C1 segment of cervical spinal cord (tissue), 14 donors: ENCODE measurements around the gene NEUROG2.

Experiments used
- DNase-seq, 14 donors: peaks; one replicate each; lab custom pipeline; 2025; lab: John Stamatoyannopoulos, UW

The NEUROG2 gene

DNA sequence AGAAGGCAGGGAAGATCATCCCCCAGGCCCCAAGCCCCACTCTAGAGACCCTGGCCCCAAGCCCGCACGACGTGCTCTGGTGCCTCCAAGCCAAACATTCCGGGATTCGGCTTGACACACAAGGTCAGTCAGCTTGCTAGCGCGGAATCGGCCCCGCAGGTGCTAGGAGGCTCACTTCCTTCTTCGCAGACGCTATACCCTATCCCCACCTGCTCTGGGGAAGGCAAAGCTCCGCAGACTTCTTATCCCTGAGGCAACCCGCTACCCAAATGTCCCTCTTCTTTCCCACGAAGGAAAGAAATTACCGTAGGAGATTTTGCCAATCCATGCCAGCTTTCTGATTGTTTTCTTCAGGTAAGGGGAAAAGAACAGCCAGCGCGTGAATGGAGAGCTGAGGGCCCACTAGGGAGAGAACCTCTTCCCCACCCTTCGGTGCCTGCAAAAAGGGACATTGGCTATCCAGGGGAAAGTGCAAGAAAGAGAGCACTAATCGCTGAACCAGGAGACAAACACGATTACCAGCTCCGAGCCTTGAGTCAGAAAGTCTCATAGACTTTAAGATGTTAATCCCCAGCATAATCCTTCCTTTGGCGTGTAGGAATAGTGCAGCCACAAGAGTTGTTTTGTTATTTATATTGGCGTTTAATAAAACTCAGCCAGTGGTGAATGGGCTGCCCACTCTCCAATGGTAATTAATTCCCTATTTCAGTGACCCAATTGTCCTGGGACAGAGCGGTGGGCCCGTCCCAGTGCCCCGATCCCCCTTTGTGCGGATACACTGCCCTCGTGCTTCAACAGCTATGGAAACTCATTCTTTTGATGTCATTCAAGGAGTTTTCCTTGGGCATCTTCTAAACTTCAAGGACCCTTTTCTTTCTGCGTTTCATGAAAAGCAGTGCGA lies 5.4 kb upstream of the NEUROG2 start:
- no peak for DNase-seq

DNA sequence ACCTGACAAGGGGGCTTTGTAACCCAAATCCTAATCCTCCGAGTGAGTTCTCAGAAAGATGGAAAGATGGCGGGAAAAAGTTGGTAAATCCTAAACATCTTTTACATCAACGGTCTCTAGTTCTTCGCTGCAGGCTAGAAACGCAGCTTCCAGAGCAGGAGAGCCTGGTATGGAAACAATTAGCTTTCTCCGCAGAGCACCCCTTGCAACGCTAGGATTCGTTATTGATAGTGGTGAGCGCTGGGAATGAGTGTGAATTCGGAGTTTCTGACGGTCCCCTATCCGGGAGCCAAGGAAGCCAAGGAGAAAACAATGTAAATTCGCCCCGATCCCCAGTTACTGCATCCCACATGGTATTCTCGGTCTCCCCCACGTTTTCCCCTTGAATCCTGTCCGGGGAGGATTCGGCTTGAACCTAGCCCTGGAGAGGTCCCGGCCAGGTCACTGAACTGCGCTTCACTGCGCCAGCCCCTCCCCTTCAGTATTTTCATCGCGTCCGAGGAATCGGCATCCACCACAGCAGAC lies 4.7 kb upstream of the NEUROG2 start:
- DNase-seq, result no peak

DNA sequence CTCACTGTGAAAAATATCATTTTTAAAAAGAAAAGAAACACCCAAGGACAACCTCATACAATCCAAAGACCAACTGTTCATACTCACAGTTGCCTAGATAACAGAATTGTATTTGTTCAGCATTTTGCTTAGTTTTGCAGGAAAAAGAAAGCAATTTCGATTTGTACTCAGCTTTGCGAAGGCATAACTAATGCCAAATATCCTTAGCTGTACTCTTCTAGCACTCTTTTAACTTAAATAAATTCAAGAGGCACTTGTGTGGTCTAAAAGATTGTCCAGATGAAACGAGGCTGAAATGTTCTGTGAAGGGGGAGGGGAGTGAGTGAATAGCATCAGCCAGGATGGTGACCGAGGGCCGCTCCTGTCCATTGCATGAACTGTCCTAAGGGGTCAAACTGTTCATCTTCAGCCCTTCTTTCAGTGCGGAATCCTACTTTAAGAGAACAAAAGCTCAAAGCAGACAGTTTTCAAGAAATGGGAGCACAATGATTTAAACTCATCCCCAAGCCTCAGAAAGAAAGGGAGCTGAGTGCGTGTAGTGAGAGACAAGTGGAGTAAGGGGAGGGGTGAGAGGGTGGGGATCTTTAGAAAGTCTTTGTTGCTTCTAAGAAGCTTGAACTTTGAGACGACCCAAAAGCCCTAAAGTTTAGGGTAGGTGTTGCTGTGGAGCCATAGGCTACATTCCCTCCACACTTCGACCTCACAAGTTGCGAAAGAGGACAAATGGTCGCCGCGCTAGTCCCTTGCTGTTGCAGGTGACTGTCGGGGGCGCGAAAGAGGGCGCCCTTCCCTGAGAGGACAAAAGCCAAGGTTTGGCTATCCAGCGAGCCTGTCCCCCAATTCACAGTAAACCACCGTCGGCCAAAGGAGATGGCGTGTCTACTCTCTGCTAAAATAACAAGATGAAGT lies 4.0 kb upstream of the NEUROG2 start:
- no peak for DNase-seq

DNA sequence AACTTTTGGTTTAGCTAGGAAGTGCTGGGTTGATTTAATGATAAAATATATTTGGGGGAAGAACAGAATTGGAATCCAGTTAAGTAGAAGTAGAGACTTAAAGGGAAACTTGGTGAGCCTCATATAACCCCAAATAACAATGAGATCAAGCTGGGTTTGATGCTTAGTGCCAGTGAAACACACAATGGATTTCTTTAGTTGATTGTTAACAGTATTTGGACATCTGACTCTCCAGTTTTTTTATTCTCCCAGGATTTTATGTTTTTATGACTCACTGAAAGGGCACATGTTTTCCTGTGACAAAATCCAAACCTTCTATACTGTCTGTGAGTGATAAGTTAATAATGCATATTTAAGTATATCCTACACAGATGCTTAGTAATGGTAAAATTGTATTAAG lies 2.7 kb upstream of the NEUROG2 start:
- no peak for DNase-seq

DNA sequence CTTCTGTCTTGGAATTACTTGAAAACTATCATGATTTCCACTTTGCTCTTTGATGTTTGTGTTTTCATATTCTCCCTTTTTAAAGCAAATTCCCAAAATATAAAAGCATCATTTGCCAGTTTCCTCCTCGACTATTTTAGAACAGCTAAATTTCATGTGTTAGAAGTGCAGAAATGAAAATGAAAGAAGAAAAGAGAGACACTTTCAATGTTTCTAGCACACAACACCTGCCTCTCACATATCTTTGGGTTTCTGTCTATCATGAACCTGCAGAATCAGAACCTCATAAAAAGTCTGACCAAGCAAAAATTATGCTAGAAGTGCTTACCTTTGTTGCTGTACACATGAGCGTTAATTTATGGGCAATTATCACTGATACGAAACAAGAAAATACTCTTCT lies 1.9 kb upstream of the NEUROG2 start:
- DNase-seq, result no peak

DNA sequence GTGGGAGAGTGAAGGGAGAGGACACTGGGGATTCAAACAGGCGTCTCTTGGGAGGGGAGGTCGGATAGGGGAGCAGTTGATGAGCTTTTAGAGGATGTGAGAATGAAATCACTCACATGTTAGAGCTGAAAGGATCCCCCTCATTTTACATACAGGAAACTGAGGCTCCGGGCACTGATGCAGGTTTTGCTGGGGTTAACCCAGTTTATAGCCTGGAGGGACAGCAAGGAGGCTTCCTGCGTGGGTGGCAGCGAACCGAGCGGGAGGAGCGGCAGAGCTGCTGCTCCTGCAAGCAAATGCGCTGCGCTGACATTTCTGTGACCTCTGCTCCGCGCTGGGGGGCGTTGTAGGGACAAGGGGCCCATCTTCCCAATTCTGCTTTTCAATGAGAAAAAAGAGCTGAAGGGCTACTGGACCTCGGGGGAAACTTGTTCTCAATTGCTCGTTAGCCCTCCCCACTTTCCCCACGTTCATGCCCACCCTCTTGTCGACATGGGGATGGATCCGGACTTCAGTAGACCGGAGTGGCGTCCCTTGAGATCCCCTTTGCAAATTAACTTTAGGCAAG lies 1.2 kb upstream of the NEUROG2 start:
- no peak for DNase-seq

DNA sequence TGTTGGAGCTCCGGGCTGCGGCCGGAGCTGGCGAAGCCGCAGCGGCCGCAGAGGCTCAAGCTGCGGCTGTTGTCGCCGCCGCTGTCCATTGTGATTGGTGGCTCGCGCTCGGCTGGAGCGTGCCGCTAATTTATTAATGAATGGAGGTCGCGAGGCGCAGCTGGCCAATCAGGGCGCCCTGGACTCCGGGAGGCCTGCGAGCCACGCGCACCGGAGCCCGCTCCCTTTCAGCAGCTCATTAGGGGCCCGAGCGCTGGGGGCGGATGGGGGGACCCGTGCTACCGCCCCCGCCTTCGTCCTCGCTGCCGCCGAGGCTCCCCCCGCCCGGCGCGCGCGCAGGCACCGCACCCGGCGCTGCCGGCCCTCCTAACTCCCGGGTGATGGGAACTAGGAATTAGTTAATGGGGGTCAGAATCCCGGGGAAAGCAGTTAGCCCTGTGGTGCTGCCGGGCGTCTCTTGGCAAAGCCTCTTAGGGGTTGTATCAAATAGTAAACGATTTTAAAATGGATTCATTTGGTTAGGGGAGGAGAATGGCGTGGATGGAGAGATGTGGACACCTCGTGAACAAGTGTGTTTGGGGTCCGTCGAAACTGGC lies 589 bp upstream of the NEUROG2 start:
- no peak for DNase-seq

DNA sequence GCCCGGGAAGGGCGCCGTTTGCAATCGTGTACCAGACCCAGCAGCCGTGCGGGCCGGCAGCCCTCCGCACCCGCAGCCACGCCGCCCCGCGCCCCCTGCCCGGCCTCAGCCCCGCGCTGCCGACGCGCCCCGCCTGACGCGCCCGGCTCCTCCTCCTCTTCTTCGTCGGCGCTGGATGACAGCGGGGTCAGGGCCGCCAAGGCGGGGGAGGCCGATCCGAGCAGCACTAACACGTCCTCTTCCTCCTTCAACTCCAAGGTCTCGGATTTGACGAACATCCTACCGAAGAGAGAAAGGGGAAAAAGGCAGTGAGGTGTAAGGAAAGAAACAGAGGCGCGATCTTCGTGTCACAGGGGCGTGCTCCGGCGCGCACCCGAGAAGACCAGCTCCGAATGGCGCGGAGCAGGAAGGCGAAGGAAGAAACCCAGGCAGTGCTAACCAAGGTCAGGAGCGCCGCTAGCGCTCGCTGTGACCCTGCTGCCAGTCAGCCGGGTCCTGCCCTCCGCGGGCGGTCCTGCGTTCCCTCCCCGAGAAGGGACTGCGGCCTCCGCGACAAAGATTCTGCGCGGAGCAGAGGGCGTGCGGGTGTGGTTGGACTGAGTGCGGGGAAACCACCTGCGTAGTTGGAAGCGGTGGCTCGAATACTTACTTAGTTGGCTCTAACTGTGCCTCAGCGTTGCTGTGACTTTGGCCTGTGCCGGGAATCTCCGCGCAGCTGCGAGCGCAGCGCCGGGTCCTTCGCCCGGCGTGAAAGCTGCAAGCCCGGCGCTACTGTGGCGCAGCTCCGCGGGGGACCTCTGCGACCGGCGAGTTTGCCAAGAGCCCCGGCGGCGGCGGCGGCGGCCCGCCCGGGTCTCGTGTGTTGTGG lies 548 bp downstream of the NEUROG2 start:
- no peak for DNase-seq

DNA sequence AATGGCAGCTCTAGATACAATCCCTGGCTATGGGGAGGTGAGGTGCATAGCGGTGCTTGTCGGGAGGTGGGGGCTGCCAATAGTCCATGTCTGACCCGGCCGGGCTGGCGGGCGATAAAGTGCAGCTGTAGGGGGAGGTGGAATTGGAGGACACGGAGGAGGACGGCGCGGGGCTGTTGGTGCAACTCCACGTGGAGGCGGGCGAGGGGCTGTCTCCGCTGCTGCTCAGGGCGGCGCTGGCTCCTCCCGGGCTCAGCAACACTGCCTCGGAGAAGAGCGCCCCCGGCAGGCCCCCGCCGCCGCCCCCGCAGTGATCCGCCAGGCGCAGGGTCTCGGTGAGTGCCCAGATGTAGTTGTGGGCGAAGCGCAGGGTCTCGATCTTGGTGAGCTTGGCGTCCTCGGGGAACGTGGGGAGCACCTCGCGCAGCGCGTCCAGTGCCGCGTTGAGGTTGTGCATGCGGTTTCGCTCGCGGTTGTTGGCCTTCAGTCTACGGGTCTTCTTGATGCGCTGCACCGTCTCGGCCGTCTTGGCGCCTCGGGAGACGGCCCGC lies 1.3 kb downstream of the NEUROG2 start:
- no peak for DNase-seq

DNA sequence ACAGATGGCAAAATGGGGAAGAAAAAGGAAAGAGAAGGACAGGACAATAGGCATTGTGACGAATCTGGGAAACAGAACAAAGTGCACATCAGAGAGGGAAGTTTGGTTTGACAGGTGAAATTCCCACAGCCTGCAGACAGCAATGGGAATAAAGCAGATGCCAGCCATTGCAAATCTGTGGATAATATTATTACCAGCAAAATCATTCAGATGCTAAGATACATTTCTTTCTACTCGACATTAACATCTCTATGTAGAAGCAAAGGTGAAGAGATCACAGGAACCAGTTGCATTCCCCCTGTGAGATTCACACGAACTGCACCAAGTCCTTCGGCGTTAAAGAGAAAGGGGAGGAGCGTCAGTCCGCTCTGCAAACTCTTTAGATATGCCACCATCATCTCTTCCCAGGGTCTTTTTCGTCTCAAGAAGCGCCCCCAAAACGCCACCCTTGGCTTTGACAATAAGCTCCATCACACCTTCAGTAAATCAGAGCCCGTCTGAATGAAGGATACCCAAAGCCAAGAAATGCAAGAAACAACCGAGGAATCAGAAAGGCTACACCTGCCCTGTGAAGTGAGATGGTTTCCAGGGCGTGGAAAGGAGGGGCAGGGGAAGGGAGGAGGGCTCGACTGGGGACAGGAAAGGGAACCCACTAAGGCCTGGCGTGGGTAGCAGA lies 1.9 kb downstream of the NEUROG2 start:
- DNase-seq, result no peak

DNA sequence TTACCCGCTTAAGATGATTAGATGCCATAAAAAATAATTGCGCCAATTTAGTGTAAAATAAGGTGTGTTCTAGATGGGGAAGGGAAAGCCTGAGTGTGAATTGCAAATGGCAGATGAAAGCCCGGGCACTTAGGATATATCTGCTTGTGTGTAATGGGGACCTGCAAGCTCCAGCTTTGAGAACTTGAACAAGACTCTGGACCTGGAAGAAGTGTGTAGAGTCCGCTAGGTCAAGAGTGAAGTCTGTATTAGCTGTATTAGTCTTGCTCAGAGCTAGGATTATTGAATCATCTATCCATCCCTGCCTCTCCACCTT lies 4.2 kb downstream of the NEUROG2 start:
- no peak for DNase-seq

DNA sequence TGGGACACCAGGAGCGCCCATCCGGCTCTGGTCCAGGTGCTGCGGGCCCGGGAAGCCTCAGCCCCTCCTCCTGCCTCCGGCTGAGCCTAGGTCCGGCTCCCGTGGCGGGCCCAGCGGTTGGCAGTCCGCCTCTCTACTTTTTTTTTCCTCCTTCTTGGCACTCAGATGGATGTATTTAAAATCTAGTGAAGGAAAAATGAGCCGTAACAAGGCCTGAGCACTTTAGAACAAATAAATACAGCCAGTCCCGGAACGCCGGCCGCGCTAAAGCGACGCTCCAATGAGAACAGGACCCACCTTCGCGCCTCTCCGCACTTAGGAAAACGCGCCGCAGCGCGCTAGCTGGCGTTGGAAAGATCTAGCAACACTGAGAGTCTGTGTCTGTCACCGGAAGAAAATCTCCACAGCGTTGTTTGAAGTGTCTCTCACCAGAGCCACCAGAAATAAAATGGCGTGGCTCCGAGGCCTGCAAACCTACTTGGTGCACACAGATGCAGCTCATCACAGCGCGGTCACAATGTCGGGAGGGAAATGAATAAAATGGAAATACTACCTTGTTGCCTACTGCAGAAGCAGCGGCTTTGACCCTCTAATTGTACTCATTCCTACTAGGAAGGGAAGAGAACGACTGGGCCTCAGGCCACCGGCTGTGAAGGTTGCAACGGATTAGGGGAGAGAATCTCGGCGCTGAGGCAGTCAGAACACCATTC lies 4.7 kb downstream of the NEUROG2 start:
- no peak for DNase-seq

DNA sequence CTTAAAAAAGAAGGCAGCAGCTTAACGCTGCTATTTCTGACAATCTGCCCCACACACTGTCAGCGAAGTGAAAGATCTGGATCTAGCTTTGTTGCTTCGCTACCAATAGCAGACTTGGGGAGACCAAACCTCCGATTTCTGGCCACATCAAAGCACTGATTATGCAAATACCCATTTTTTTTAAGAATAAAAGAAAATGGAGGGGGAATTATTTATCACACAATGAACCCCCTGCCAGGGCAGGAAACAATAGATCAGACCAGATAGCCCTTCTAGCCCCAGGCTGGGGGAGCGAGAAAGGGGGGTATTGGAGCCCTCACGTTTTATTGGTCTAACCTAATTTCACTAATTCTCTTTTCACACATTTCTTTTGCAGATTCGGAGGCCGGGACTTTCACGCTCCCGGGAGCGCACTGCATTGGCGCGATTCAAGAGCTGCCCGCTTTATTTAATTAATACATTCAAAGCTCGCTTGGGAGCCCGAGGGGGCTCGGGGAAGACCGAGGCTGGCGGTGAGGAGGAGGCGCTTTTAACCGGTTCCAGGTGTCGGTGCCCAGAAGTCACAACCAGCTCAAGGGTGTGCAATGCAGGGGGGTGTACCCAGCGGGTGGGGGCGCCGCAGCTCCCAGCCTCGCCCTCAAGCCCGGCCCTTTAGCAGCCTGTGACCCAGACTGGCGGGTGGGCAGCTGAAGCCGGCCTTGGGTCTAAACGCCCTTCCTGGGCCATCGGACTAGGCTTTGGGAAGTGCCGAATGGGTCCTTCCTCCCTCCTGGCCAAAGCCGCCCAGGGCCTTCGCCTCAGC lies 5.5 kb downstream of the NEUROG2 start:
- no peak for DNase-seq

DNA sequence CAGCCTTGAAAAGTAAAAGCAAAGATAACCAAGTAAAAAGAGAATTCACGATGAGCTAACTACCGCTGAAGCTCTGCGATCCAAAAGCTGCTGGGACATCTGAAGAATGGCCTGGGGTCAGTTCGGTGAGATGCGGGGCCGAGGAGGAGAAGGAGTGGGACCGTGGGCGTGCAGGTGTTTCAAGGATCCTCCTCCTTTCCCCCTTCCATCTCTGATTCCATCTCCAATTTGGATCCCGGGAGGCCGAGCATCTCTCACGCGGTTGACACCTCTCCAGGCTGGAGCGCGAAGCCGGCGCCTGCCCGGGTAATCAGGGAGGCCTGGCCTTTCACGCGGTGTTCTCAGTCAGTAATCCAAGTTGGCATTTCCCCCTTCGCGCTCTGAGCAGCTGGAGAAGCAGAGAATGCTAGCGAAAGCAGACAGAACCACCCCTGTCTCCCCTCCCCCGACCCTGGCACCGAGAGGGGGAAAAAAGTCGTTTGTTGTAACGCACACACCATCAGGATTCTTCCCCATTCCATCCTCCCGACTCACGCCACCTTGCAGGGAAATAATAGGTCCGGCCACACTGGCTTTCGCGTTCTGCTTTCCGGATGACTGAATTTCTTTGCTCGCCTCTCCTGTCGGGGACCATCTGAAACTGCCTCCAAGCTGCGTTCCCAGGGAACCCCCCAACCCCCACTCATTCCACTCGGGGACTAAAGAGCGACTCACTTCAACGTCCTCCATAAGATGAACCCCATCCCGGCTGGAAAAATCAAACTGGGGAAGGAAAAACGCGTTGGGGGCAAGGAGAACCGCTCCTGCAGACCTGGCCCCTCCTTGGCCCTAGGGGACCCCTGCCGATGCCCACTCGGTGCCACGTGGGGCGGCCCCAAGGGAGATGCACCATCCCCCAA lies 6.5 kb downstream of the NEUROG2 start:
- no peak for DNase-seq

DNA sequence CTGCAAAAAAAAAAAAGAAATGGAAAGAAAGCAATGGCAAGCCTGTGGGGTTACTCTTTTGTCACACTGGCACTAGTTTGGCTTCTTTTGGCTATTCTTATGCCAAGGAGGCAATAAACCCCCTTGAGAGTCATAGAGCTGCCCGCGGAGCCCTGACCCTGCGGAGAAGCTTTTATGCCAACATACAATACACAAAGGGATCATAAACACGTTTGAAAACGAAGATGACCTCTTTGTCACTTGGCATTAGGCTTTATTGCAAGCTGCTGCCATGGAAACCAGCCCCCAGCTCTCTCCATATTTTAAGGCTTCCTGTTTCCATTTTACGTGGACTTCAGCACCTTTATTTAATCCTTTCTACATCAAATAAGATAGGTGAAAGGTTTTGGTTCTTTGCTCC lies 7.6 kb downstream of the NEUROG2 start:
- no peak for DNase-seq

DNA sequence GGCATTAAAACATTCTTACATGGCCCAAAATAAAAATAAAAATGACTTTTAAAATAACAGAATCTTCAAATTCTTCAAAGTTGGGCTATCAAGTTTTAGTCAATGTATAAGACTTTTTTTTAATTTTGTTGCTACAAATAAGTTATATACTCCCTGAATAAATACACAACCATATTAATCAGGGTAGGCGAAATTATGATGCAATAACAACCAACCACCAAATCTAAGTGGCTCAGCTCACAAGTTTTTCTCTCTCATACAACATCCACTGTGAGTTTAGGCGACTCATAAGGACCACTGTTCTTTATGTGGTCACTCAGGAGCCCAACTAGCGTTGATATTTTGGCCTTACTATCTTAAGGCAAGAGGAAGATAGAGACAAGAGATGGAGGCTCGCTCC lies 11.2 kb downstream of the NEUROG2 start:
- no peak for DNase-seq

DNA sequence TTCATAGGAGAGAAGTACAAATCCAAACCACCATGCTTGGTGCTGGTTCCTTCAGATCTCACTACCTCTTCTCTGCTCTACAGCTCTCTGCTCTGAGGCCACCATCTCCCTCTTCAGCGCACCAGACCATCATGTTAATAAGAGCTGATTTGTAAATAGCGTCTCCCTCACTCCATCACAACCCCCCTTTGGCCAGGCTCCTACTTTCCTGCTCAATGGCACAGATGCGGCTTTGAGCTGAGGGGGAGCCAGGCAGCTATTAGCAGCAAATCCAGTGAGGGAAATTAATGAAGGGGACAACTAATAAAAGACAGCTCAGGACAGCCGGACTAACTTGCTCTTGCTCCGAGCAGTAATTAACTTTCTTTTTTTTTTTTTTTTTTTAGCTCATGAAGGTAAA lies 13.1 kb downstream of the NEUROG2 start:
- no peak for DNase-seq
